NK-92 (cell line): ENCODE results near the gene EPB41L2.
"Not testable (repeated sequence)": the region's sequence is repeated elsewhere in the genome, so short reads cannot be mapped to it uniquely, and the experiment has no call there.

Experiments
- DNase-seq: peaks from one replicate; lab custom pipeline; 2025; ENCODE audit not compliant: unreplicated experiment; lab: John Stamatoyannopoulos, UW

The EPB41L2 gene

GRCh38 chr6:131037194-131037897, 25.7 kb downstream of the EPB41L2 start:
- DNase-seq, result no peak

DNA sequence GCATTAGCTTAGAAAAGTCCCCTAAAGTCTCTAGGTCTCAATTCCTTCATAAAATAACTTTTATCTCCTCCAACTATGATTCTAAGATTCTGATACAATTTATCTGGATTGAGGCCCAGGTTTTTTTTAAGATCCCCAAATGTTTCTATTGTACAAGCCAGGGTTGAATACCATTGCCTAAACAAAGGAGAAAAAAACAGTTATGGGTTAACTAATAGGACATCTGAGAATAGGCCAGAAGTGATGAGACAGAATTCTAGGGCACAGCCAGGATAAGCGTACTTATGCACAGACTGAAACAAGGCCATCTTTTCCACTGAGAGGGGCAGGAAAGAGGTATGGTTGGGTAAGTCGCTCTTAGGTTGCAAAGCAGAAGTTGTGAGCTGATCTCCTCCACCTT, 26.4 kb downstream of the EPB41L2 start:
- no peak for DNase-seq

- DNase-seq, result no peak
Observed at GRCh38 chr6:131036143-131036542, 26.9 kb downstream of the EPB41L2 start.

- no peak for DNase-seq
Observed at GRCh38 chr6:131035582-131035981, 27.5 kb downstream of the EPB41L2 start.

DNA sequence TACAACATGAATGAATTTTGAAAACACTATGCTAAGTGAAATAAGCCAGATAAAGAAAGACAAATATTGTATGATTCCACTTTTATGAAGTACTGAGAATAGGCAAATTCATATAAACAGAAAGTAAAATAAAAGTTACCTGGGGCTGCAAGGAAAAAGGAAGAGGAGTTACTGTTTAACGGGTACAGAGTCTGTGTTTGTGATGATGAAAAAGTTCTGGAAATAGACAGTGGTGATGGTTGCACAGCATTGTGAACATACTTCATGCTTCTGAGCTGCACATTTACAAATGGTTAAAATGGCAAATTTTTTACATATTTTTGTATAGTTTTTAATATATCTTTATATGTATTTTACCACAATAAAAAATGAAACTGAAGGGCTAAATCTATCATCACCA, 29.4 kb downstream of the EPB41L2 start:
- DNase-seq, result no peak

- no peak for DNase-seq
Observed at GRCh38 chr6:131029626-131030297, 33.3 kb downstream of the EPB41L2 start.

GRCh38 chr6:131027326-131027725, 35.7 kb downstream of the EPB41L2 start:
- DNase-seq, result no peak

DNA sequence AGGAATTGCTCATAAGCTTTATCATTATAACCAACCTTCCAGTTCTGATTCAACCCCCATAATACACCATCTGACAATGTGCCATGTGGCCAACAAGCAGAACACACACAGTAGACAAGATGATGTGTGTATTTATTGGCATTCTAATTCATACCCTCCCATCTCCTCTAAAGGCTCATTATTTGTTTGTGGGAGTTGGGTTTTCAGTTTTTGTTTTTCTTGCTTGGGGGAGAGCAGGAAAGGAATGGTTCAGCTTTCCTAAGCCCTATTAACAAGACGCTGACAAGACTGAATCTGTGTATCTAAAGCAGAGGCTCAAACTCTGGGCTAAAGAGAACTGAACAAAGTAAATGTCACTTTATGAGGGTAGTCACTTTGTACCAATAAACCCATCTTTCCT, 36.8 kb downstream of the EPB41L2 start:
- DNase-seq, result no peak

- no peak for DNase-seq
Observed at GRCh38 chr6:131024565-131024964, 38.5 kb downstream of the EPB41L2 start.

- no peak for DNase-seq
Observed at GRCh38 chr6:131023834-131024504, 39.1 kb downstream of the EPB41L2 start.

- no peak for DNase-seq
Observed at GRCh38 chr6:131022691-131023090, 40.4 kb downstream of the EPB41L2 start.

DNA sequence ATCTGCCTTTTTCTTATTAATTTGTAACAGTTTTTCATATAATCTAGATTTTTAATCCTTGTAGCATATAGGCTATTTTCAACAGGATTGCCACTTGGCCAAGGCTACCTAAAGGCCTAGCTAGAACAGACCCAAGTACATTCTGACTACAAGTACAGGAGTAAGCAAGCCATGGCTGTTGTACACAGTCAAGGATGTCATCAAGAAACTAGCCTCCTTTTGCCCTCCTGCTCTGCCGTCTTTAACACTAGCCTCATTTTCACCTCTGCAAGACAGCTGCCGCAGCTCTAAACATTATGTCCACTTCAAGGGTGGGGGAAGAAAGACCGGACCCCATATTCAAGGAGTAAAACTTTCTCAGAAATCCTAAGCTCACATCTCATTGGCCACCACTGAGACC, 45.1 kb downstream of the EPB41L2 start:
- DNase-seq, result no peak

DNA sequence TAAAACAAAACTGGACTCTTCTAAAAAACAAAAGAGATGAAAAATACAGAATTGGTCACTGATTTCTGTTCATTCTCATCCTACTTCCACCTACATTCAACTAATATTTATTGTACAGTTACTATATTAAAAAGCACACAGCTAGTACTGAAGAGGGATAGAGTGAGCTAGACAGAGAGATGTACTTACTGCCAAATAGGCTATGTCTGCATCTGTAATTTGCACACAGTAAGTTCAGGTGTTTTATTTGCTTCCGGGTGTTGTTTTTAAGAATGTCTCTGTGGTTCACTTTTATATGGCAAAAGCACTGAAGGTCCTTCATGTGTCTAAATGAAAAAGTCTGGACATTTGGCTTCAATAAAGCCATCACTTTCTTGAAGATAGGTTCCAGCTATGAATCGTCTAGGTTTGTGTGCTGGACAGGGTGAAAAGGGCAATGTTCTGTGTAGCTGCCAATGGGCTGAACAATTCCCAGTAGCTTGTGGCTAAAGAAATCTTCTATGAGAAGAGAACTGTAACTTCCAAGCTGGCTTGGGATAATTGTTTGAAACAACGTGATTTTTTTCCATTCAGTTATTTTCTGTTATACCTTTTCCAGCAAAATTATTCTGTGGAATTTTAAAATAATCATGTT, 47.3 kb downstream of the EPB41L2 start:
- DNase-seq, result no peak

- no peak for DNase-seq
Observed at GRCh38 chr6:131015025-131015591, 47.9 kb downstream of the EPB41L2 start.

DNA sequence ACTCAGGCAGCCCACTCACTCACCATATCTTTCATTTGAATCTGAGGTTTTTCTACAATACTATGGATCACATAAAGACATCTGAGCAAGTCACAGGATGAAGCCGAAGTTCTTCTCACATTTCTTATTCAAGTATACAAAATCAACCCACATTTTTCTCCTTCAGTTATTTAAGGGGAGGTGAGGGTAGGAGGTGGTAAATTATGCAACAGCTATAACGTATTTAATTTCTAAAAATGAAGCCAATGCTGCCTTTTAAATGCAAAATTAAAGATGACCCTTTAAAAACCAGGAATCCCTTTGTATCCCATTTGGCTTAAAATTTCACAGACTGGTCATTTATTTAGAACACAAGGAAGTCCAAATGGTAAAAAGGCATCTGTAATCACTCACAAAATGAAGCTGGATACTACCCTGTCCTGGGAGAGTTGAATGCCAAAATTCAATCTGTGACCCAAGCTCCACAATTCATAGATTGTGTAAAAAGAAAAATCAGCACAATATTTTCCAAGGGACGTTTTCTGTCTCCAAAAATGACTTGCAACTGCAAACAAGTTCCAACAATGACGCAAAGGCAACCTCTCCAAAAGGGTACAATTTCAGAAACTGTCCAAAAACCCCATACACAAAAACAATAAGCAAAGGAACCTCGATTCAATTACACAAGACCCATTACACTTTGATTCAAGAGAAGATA, 48.8 kb downstream of the EPB41L2 start:
- DNase-seq, result no peak

GRCh38 chr6:131013495-131013894, 49.5 kb downstream of the EPB41L2 start:
- no peak for DNase-seq

- no peak for DNase-seq
Observed at GRCh38 chr6:131009790-131010189, 53.3 kb downstream of the EPB41L2 start.

- not testable (repeated sequence) for DNase-seq
Observed at GRCh38 chr6:131008965-131009364, 54.1 kb downstream of the EPB41L2 start.

DNA sequence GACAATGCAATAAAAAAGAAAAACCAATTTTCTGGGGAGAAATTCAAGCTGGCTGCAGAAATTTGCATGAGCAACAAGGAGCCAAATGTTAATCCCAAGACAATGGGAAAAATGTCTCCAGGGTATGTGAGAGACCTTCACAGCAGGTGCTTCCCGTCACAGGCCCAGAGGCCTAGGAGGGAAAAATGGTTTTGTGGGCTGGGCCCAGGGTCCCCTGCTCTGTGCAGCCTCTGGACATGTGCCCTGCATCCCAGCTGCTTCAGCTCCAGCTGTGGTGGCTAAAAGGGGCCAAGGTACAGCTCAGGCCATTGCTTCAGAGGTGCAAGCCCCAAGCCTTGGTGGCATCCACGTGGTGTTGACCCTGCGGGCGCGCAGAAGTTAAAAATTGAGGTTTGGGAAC, 55.1 kb downstream of the EPB41L2 start:
- not testable (repeated sequence) for DNase-seq

- no peak for DNase-seq
Observed at GRCh38 chr6:131007286-131007685, 55.8 kb downstream of the EPB41L2 start.
